ENCODE data around the gene GAB4. TPM values are rescaled to one million over a fixed set of nuclear protein-coding genes. Genes with fewer than 3 reads are reported as not detected.

GAB4 gene
- total and polyA plus RNA-seq, 2 donors (not counting 3 experiments of a cell fraction or from before 2014, with no cell fraction given), result not detected

- DNase-seq (ENCODE audit: low read depth, low spot score), result no peak
- no peaks in the 10 kb centered on the region for H3K79me2 ChIP-seq (ENCODE audit: control insufficient read depth, insufficient read depth, low read length)
- no peaks in the 10 kb centered on the region for H3K27me3 ChIP-seq (ENCODE audit: control insufficient read depth in 2 of 2, insufficient read depth in 2 of 2, low read length in 2 of 2)
- no peaks in the 10 kb centered on the region for H4K20me1 ChIP-seq (replicated peaks; ENCODE audit: control insufficient read depth, extremely low read depth, insufficient read depth, low read length)
- no peak overlapping the region for H2AFZ ChIP-seq (ENCODE audit: low read depth, low read length)
- no peak for FAIRE-seq
- H3K36me3 ChIP-seq (ENCODE audit: control insufficient read depth in 2 of 2, extremely low read depth in 1 of 2, insufficient read depth in 2 of 2, low read length in 2 of 2), result no peaks in the 10 kb centered on the region
- no peaks in the 10 kb centered on the region for H3K4me1 ChIP-seq (ENCODE audit: control insufficient read depth, extremely low read depth, insufficient read depth, low read length)
- intact Hi-C loops (cut with micrococcal nuclease) (no loop called here), dilution Hi-C loops (cut with MboI; ENCODE audit: extremely low pct_ligation_motif_present, low sequenced_read_pairs) (no loop called here)
- H3K9ac ChIP-seq (replicated peaks; ENCODE audit: extremely low read depth, insufficient read depth, low read length), result no peak overlapping the region
- ChIA-PET POLR2A (no interaction called here), CTCF (no interaction called here)
- no peak for TF ChIP-seq MAX (IDR thresholded peaks at IDR 0.05; ENCODE audit: insufficient read depth, insufficient read length)
- TF ChIP-seq POLR2A (IDR thresholded peaks at IDR 0.05; ENCODE audit: low read depth, low read length), result no peak
- TF ChIP-seq MYC (IDR thresholded peaks at IDR 0.05; ENCODE audit: low read depth, low read length), result no peak
- TF ChIP-seq JUN (IDR thresholded peaks at IDR 0.05; ENCODE audit: borderline replicate concordance, insufficient read depth, insufficient read length, low read depth), result no peak
- no peak for TF ChIP-seq FOS (IDR thresholded peaks at IDR 0.05; ENCODE audit: borderline replicate concordance, insufficient read depth, low read length)
- no peak for TF ChIP-seq EZH2 (IDR thresholded peaks at IDR 0.05; ENCODE audit: borderline replicate concordance, low read depth, low read length, severe bottlenecking)
- no peak for TF ChIP-seq POLR2AphosphoS5 (IDR thresholded peaks at IDR 0.05; ENCODE audit: insufficient read depth, low read depth, low read length)
- TF ChIP-seq GATA2 (IDR thresholded peaks at IDR 0.05; ENCODE audit: insufficient read depth, insufficient read length, low read depth, low read length), result no peak
- TF ChIP-seq CTCF (IDR thresholded peaks at IDR 0.05; ENCODE audit: extremely low read depth in 1 of 2, insufficient read depth in 1 of 2, low read depth in 1 of 2, low read length in 2 of 2), result no peak
- no peaks in the 10 kb centered on the region for H3K9me1 ChIP-seq (replicated peaks; ENCODE audit: control insufficient read depth, extremely low read depth, insufficient read depth, low read length)
- H3K4me2 ChIP-seq (ENCODE audit: insufficient read depth, low read length), result no peak overlapping the region
- BruUV-seq (replicated peaks), result no TSS peak
- H3K9me3 ChIP-seq (replicated peaks; ENCODE audit: control insufficient read depth, insufficient read depth, low read length), result peaks cover 2% of the 10 kb centered on the region
- H3K27ac ChIP-seq (ENCODE audit: insufficient read depth, low read depth, low read length), result no peak overlapping the region
- H3K4me3 ChIP-seq (replicated peaks in 1 of 3; ENCODE audit: insufficient read depth in 1 of 3, low read depth in 1 of 3, low read length in 3 of 3), result no peak overlapping the region
Observed at GRCh38 chr22:16960884-16961249, 47.2 kb downstream of the GAB4 start.
